K562 (cell line): ENCODE results near the gene DBP. TPM values are rescaled to one million over a fixed set of nuclear protein-coding genes. Genes with fewer than 3 reads are reported as not detected.
A peak's percentile ranks its signal among the peaks of the same experiment; 100 is the strongest.

ENCODE experiments used
- CUX1 ChIP-seq: fragments of 200-800 bp; sonication (Bioruptor generic); IDR thresholded peaks from 2 replicates; pipeline ENCODE4 v1.6.1; 2016; ENCODE audit warnings: missing genetic modification characterization, missing compliant biosample characterization
- ELK3 ChIP-seq: fragments of 450-650 bp; formaldehyde crosslinking; IDR thresholded peaks from 2 replicates; pipeline ENCODE4 v1.4.0; 2020; ENCODE audit warnings: mild to moderate bottlenecking
- ETS2 ChIP-seq: IDR thresholded peaks from 2 replicates; pipeline ENCODE4 v1.6.1; 2016; ENCODE audit warnings: borderline replicate concordance, missing genetic modification characterization, mild to moderate bottlenecking, moderate library complexity, missing compliant biosample characterization; ENCODE audit not compliant: poor library complexity, severe bottlenecking
- HMBOX1 ChIP-seq: sonication (generic); IDR thresholded peaks from 2 replicates; pipeline ENCODE4 v1.6.1; 2016
- ID3 ChIP-seq, 2 experiments: fragments of 250-450 bp in 1 of 2; fragments of 450-650 bp in 1 of 2; sonication (Bioruptor Pico) in 1 of 2; IDR thresholded peaks; 2 replicates each; pipeline versions ENCODE4 v1.6.1 to v1.8.0; 2016 to 2021; ENCODE audit warnings: mild to moderate bottlenecking in 2 of 2, moderate library complexity in 2 of 2, missing compliant biosample characterization in 1 of 2, missing genetic modification characterization in 1 of 2
- MYC ChIP-seq, 2 experiments: fragments of 250-450 bp in 1 of 2; sonication (Bioruptor Pico) in 1 of 2; IDR thresholded peaks; 2 replicates each; pipeline versions ENCODE4 v1.5.1 to v1.6.1; 2012 to 2021; ENCODE audit warnings: low read depth in 2 of 2, borderline replicate concordance in 1 of 2, improper control_type of control experiment in 1 of 2, low read length in 1 of 2, mild to moderate bottlenecking in 1 of 2, moderate library complexity in 1 of 2
- NELFE ChIP-seq: IDR thresholded peaks from 2 replicates; pipeline ENCODE4 v1.6.1; 2011; ENCODE audit warnings: mild to moderate bottlenecking; ENCODE audit not compliant: insufficient read depth, insufficient read length
- NFIC ChIP-seq: fragments of 450-650 bp; IDR thresholded peaks from 2 replicates; pipeline ENCODE4 v1.6.1; 2017; ENCODE audit warnings: mild to moderate bottlenecking, inconsistent platforms
- POLR2G ChIP-seq: fragments of 200-400 bp; formaldehyde crosslinking; IDR thresholded peaks from 2 replicates; pipeline ENCODE4 v1.6.1; 2017; ENCODE audit warnings: low read depth, mild to moderate bottlenecking, antibody characterized with exemption, low read length, moderate library complexity
- RAD51 ChIP-seq: fragments of 450-650 bp; IDR thresholded peaks from 2 replicates; pipeline ENCODE4 v1.7.1; 2016; ENCODE audit warnings: low read depth, mild to moderate bottlenecking, borderline replicate concordance
- RFX7 ChIP-seq: fragments of 250-450 bp; sonication (Bioruptor Pico); IDR thresholded peaks from 2 replicates; pipeline ENCODE4 v1.5.1; 2021; ENCODE audit warnings: mild to moderate bottlenecking
- SMAD4 ChIP-seq: fragments of 250-450 bp; sonication (Bioruptor Pico); conservative IDR thresholded peaks from 2 replicates; pipeline ENCODE4 v1.8.0; 2021; ENCODE audit warnings: inconsistent platforms, mild to moderate bottlenecking, moderate library complexity
- TCF7 ChIP-seq: sonication (generic); IDR thresholded peaks from 2 replicates; pipeline ENCODE4 v1.6.1; 2016; ENCODE audit warnings: antibody characterized with exemption, borderline replicate concordance
- THRAP3 ChIP-seq: fragments of 450-650 bp; IDR thresholded peaks from 2 replicates; pipeline ENCODE4 v1.6.1; 2016; ENCODE audit warnings: mild to moderate bottlenecking, inconsistent platforms, borderline replicate concordance
- ZBTB43 ChIP-seq: sonication (generic); formaldehyde crosslinking; IDR thresholded peaks from 2 replicates; pipeline ENCODE4 v1.8.0; 2023; ENCODE audit warnings: mild to moderate bottlenecking, missing genetic modification reagents
- ZNF561 ChIP-seq: fragments of 450-650 bp; formaldehyde crosslinking; conservative IDR thresholded peaks from 2 replicates; pipeline ENCODE4 v1.4.0; 2020; ENCODE audit warnings: mild to moderate bottlenecking, moderate library complexity
- polyA plus RNA-seq, 8 experiments: library from polyadenylated mRNA; depleted of rRNA in 4 of 8; stranded (reverse) in 5 of 8; unstranded in 3 of 8; fragments of >200 nt; fragmentation: Nextera tagmentation in 2 of 8; fragmentation: Illumina TruSeq in 1 of 8; extraction: Ambion mirVana in 2 of 8; extraction: Trizol in 1 of 8; gene quantifications; 2 replicates each; pipeline versions ENCODE4 v1.2.1 to v1.2.3, GENCODE V29; 2011 to 2014; ENCODE audit warnings: inconsistent platforms in 1 of 8, missing spikeins in 1 of 8
- total RNA-seq, 7 experiments: library from RNA; depleted of rRNA in 6 of 7; stranded (reverse); fragments of >200 nt in 6 of 7; fragmentation: Illumina TruSeq in 2 of 7; extraction: Trizol in 2 of 7; gene quantifications; 2 replicates each; pipeline versions ENCODE4 v1.2.1 to v1.2.3, GENCODE V29; 2011 to 2021; ENCODE audit warnings: low replicate concordance in 1 of 7

DBP gene
- total and polyA plus RNA-seq, 9 of the 15 experiments (the other 6 are each of a cell fraction or from before 2014, with no cell fraction given): 0.25 to 5.5 (median 1.8) TPM

GRCh38 chr19:48619692-48620585 lies 17.2 kb downstream of the DBP start (continued):
- TF ChIP-seq ELK3 (CRISPR knock-in tag) (no peak), ID3 (CRISPR knock-in tag; IDR thresholded peaks at IDR 0.05) (no peak), ID3 (tag; IDR thresholded peaks at IDR 0.05) (no peak), HMBOX1 (no peak), RFX7 (CRISPR knock-in tag) (no peak), ETS2 (no peak), NELFE (no peak), THRAP3 (peak; percentile 85; the same call in 1 of the 2 replicates), MYC (IDR thresholded peaks at IDR 0.05; ENCODE audit: low read depth, low read length) (no peak), MYC (CRISPR knock-in tag; IDR thresholded peaks at IDR 0.05; ENCODE audit: borderline replicate concordance, low read depth) (no peak), ZNF561 (CRISPR knock-in tag) (no peak), TCF7 (no peak), SMAD4 (CRISPR knock-in tag) (no peak), POLR2G (no peak), CUX1 (CRISPR knock-in tag) (no peak), RAD51 (no peak), ZBTB43 (CRISPR knock-in tag) (no peak), NFIC (0 out of 2 replicates have a peak, but pooled peaks have one; percentile 3)
